Osteoblast (primary cell): Measurements from ENCODE around the gene APBB3. TPM values are rescaled to one million over a fixed set of nuclear protein-coding genes. Genes with fewer than 3 reads are reported as not detected.

ENCODE experiments used
- DNase-seq: peaks from one replicate; pipeline ENCODE4 v3.0.0; 2011; ENCODE audit warnings: low spot score, mixed read lengths; ENCODE audit not compliant: insufficient read length; ENCODE audit errors: missing footprints
- H2AFZ ChIP-seq: 2 replicates; pipeline ENCODE4 v1.6.0; 2011; ENCODE audit warnings: mild to moderate bottlenecking, low read length
- H3K27ac ChIP-seq: 2 replicates; pipeline ENCODE4 v1.5.1; 2011; ENCODE audit warnings: mild to moderate bottlenecking, low read depth, low read length, moderate library complexity
- H3K27me3 ChIP-seq: 2 replicates; pipeline ENCODE4 v1.6.0; 2012; ENCODE audit warnings: mild to moderate bottlenecking, control low read depth, inconsistent platforms, low read length, moderate library complexity; ENCODE audit not compliant: insufficient read depth
- H3K36me3 ChIP-seq: 2 replicates; pipeline ENCODE4 v1.5.1; 2011; ENCODE audit warnings: mild to moderate bottlenecking, low read length, control low read depth, moderate library complexity; ENCODE audit not compliant: insufficient read depth
- H3K4me1 ChIP-seq: 2 replicates; pipeline ENCODE4 v1.5.1; 2011; ENCODE audit warnings: mild to moderate bottlenecking, low read length, control low read depth, moderate library complexity; ENCODE audit not compliant: insufficient read depth
- H3K4me2 ChIP-seq: 2 replicates; pipeline ENCODE4 v1.6.0; 2011; ENCODE audit warnings: mild to moderate bottlenecking, low read length; ENCODE audit not compliant: insufficient read depth
- H3K4me3 ChIP-seq: fragments of 200-600 bp; sonication (generic); 3 replicates; pipeline ENCODE4 v1.5.1; 2012; ENCODE audit warnings: mild to moderate bottlenecking, low read length, inconsistent platforms; ENCODE audit not compliant: insufficient read depth
- H3K79me2 ChIP-seq: 2 replicates; pipeline ENCODE4 v1.6.0; 2012; ENCODE audit warnings: mild to moderate bottlenecking, low read length, control low read depth, inconsistent platforms; ENCODE audit not compliant: insufficient read depth
- H3K9me3 ChIP-seq: 2 replicates; pipeline ENCODE4 v1.5.1; 2011; ENCODE audit warnings: low read depth, low read length, control low read depth
- H4K20me1 ChIP-seq: 2 replicates; pipeline ENCODE4 v1.6.0; 2012; ENCODE audit warnings: mild to moderate bottlenecking, low read length, control low read depth; ENCODE audit not compliant: insufficient read depth
- CTCF ChIP-seq: IDR thresholded peaks from 2 replicates; pipeline ENCODE4 v1.5.1; 2011; ENCODE audit warnings: mild to moderate bottlenecking, low read depth, low read length, moderate library complexity; ENCODE audit errors: extremely low read depth
- total RNA-seq: library from RNA; depleted of rRNA; stranded (reverse); fragments of >200 nt; gene quantifications from 2 replicates; pipeline ENCODE4 v1.2.3, GENCODE V29; 2012

The APBB3 gene
- total RNA-seq, 1 donor: 24.2 TPM

GRCh38 chr5:140555747-140556312, 8.6 kb downstream of the APBB3 start:
- Histone ChIP-seq H3K36me3 (peaks cover 25% of the 10 kb centered on the region), H3K4me1 (peaks cover 32% of the 10 kb centered on the region), H3K27me3 (no peaks in the 10 kb centered on the region), H3K79me2 (peaks cover 62% of the 10 kb centered on the region), H3K4me3 (peak overlapping the region; percentile 91), H3K27ac (peak overlapping the region; percentile 95), H3K4me2 (peak overlapping the region; percentile 89), H2AFZ (no peak overlapping the region), H4K20me1 (peaks cover 21% of the 10 kb centered on the region), H3K9me3 (no peaks in the 10 kb centered on the region)
- no peak for TF ChIP-seq CTCF
- peak; percentile 4 for DNase-seq

- Histone ChIP-seq H4K20me1 (peaks cover 28% of the 10 kb centered on the region), H2AFZ (no peak overlapping the region), H3K4me2 (peak overlapping the region; percentile 14), H3K36me3 (peaks cover 34% of the 10 kb centered on the region), H3K27ac (peak overlapping the region; percentile 33), H3K27me3 (no peaks in the 10 kb centered on the region), H3K4me3 (no peak overlapping the region), H3K79me2 (peaks cover 73% of the 10 kb centered on the region), H3K9me3 (no peaks in the 10 kb centered on the region), H3K4me1 (peaks cover 32% of the 10 kb centered on the region)
- peak; percentile 90 for DNase-seq
- no peak for TF ChIP-seq CTCF
Observed at GRCh38 chr5:140554454-140554853, 9.9 kb downstream of the APBB3 start.

DNA sequence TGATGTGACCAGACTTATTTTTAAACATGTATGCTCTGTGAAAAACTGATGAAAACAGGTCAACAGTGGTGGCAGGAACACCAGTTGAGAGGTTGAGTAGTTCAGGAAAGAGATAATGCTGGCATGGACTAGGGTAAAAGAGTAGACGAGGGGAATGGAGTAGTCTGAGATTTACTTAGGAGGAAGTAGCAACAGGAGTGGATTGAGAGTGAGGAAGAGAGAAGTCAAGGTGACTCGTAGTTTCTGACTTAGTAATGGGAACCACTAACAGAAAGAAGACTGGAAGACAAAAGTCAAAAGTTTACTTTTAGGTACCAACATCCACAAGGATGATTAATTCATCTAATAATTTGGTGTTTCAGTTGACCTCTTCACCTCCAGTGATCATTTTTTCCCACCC, 10.7 kb downstream of the APBB3 start:
- no peak for TF ChIP-seq CTCF
- H4K20me1 ChIP-seq: peaks cover 28% of the 10 kb centered on the region
- no peak overlapping the region for H3K4me2 ChIP-seq
- H3K9me3 ChIP-seq: no peaks in the 10 kb centered on the region
- H3K4me1 ChIP-seq: peaks cover 32% of the 10 kb centered on the region
- peaks cover 42% of the 10 kb centered on the region for H3K36me3 ChIP-seq
- no peak overlapping the region for H3K4me3 ChIP-seq
- DNase-seq: no peak
- no peak overlapping the region for H2AFZ ChIP-seq
- no peaks in the 10 kb centered on the region for H3K27me3 ChIP-seq
- peak overlapping the region; percentile 33 for H3K27ac ChIP-seq
- H3K79me2 ChIP-seq: peaks cover 73% of the 10 kb centered on the region

DNA sequence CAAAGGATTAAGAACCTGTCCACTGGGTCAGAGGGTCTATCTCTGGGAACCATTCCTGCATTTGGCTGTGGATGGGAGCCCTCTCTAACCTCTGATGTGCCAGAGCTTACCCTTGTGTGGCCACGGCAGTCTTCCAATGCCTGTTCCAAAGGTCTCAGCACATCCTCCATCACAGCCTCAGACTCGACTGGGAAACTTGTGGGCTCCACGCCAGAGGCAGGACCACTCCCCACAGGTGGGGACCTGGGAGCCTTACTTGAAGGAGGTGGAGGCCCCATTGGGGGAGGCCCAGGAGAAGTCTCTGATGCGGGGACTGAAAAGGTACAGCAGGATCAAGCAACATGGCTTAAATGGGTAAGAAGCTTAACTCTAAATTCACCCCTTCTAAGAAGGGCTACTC, 12.5 kb downstream of the APBB3 start:
- no peak overlapping the region for H3K4me2 ChIP-seq
- H2AFZ ChIP-seq: no peak overlapping the region
- H3K27ac ChIP-seq: no peak overlapping the region
- peak; percentile 15 for DNase-seq
- no peak for TF ChIP-seq CTCF
- H3K4me1 ChIP-seq: peaks cover 40% of the 10 kb centered on the region
- peaks cover 69% of the 10 kb centered on the region for H3K79me2 ChIP-seq
- H3K9me3 ChIP-seq: no peaks in the 10 kb centered on the region
- H3K36me3 ChIP-seq: peaks cover 46% of the 10 kb centered on the region
- no peak overlapping the region for H3K4me3 ChIP-seq
- no peaks in the 10 kb centered on the region for H3K27me3 ChIP-seq
- H4K20me1 ChIP-seq: peaks cover 28% of the 10 kb centered on the region
